Measurements from ENCODE around the gene CAMKMT.

- TF ChIP-seq CTCF (IDR thresholded peaks at IDR 0.05 in 8 of 11, conservative IDR thresholded peaks at IDR 0.05 in 3 of 11): no peak
- no peak for TF ChIP-seq POLR2A (IDR thresholded peaks at IDR 0.05)
These were observed 354.4 kb downstream of the CAMKMT start for GRCh38 chr2:44716131-44716530.

All from spleen (tissue), 7 donors.